ENCODE results near the gene GRIK4. TPM values are rescaled to one million over a fixed set of nuclear protein-coding genes. Genes with fewer than 3 reads are reported as not detected.

The GRIK4 gene
- total and polyA plus RNA-seq, 9 of the 15 experiments (the other 6 are each of a cell fraction or from before 2014, with no cell fraction given): not detected

GRCh38 chr11:120811731-120812130 is 300.2 kb downstream of the GRIK4 start:
- Histone ChIP-seq H3K27me3 (ENCODE audit: control insufficient read depth in 2 of 2, insufficient read depth in 2 of 2, low read length in 2 of 2) (peaks cover 8 to 42% of the 10 kb centered on the region in 2 experiments; a peak in 3 of 5 replicates), H2AFZ (ENCODE audit: low read depth, low read length) (no peak overlapping the region), H3K4me1 (replicated peaks in 1 of 2; ENCODE audit: control insufficient read depth in 2 of 2, insufficient read depth in 2 of 2, low read length in 2 of 2) (no peaks in the 10 kb centered on the region), H3K27ac (ENCODE audit: extremely low read depth, low read depth, low read length) (no peak overlapping the region), H3K79me2 (ENCODE audit: control insufficient read depth, insufficient read depth, low read length) (no peaks in the 10 kb centered on the region), H3K9ac (ENCODE audit: insufficient read depth in 1 of 2, low read depth in 2 of 2, low read length in 2 of 2) (no peak overlapping the region), H3K9me1 (ENCODE audit: control insufficient read depth, insufficient read depth, low read length) (no peaks in the 10 kb centered on the region), H4K20me1 (replicated peaks; ENCODE audit: control insufficient read depth, insufficient read depth, low read length) (no peaks in the 10 kb centered on the region; the same call in 1 of the 2 replicates), H3K4me2 (ENCODE audit: insufficient read depth, low read length) (no peak overlapping the region), H3K9me3 (replicated peaks; ENCODE audit: control insufficient read depth, insufficient read depth, low read depth, low read length) (no peaks in the 10 kb centered on the region), H3K4me3 (no peak overlapping the region), H3K36me3 (ENCODE audit: control insufficient read depth, insufficient read depth, low read length) (no peaks in the 10 kb centered on the region)
- no peak for ATAC-seq
- CTCF ChIA-PET (ENCODE audit: low intra/inter-chr PET ratio): no interaction called here
- WGBS (ENCODE audit: insufficient coverage, low coverage, missing lambda C conversion rate): under 1% methylated on average over 5 of the region's 5 CpGs
- intact Hi-C loops (cut with micrococcal nuclease) (no loop called here), in situ Hi-C loops (cut with MboI) (no loop called here)
- BruUV-seq (replicated peaks): no TSS peak
- POLR2A ChIA-PET: no interaction called here
- no peak for DNase-seq (ENCODE audit: extremely low read depth in 1 of 4, low spot score in 3 of 4)
- no peak for FAIRE-seq
- no peak for TF ChIP-seq ARID4B (CRISPR knock-in tag; IDR thresholded peaks at IDR 0.05)
- TF ChIP-seq MNT (conservative IDR thresholded peaks at IDR 0.05): no peak
- TF ChIP-seq CREB3L1 (IDR thresholded peaks at IDR 0.05; ENCODE audit: borderline replicate concordance, low read depth): no peak
- no peak for TF ChIP-seq JUNB (CRISPR knock-in tag; conservative IDR thresholded peaks at IDR 0.05)
- no peak for TF ChIP-seq ZNF274 (IDR thresholded peaks at IDR 0.05; ENCODE audit: borderline replicate concordance, low read depth, low read length)
- TF ChIP-seq HMBOX1 (IDR thresholded peaks at IDR 0.05): no peak
- TF ChIP-seq GTF2E2 (tag; IDR thresholded peaks at IDR 0.05): no peak

Data from K562 (cell line).